OCI-LY3 (cell line): ENCODE data around the gene BRCC3.

Experiments used
- EZH2phosphoT487 ChIP-seq: fragments of 200-600 bp; shearing (Covaris generic); IDR thresholded peaks from 2 replicates; pipeline ENCODE4 v1.6.1; 2018; ENCODE audit warnings: antibody characterized with exemption, mixed run types, low read depth
- TF ChIP-seq, protein P1 (sequence below): fragments of 200-600, 300-600 bp; sonication (generic); IDR thresholded peaks from 2 replicates; pipeline ENCODE4 v1.5.1; 2014; ENCODE audit warnings: antibody characterized with exemption, low read length, low read depth

DNA sequence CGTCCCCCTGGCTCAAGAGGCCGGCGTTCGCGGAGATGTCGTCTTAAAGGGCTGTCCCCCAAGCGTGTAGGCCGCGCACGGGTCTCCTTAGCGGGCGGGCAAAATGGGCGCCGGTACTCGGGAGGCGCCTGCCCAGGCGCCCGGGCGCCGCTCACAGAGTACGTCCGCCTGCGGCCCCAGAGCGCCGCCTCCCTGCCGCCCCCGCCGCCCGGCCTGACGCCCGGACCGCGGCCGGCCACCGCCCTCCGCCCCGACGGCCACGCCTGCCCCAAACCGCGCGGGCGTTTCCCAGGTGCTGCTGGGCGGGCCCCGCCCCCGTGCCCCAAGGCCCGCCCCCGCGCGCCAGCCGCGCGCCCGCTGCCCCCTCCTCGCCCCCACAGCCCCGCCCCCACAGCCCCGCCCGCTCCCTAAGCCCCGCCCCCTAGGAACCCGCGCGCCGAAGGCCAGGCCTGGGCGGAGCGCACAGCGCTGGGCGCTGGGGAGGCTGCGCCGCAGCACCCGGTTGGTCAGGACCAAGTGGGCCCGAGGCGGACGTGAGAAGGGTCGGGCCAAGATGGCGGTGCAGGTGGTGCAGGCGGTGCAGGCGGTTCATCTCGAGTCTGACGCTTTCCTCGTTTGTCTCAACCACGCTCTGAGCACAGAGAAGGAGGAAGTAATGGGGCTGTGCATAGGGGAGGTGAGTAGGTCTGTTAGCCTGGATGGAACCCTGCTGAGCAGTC, at the start of gene BRCC3, which contains the start of the genes CMC4 and MTCP1:
- TF ChIP-seq, protein P1, sequence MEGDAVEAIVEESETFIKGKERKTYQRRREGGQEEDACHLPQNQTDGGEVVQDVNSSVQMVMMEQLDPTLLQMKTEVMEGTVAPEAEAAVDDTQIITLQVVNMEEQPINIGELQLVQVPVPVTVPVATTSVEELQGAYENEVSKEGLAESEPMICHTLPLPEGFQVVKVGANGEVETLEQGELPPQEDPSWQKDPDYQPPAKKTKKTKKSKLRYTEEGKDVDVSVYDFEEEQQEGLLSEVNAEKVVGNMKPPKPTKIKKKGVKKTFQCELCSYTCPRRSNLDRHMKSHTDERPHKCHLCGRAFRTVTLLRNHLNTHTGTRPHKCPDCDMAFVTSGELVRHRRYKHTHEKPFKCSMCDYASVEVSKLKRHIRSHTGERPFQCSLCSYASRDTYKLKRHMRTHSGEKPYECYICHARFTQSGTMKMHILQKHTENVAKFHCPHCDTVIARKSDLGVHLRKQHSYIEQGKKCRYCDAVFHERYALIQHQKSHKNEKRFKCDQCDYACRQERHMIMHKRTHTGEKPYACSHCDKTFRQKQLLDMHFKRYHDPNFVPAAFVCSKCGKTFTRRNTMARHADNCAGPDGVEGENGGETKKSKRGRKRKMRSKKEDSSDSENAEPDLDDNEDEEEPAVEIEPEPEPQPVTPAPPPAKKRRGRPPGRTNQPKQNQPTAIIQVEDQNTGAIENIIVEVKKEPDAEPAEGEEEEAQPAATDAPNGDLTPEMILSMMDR: no peak
- no peak for TF ChIP-seq EZH2phosphoT487
